Heart right ventricle (tissue), 16 donors: ENCODE results near the gene CGB5. TPM values are rescaled to one million over a fixed set of nuclear protein-coding genes. Genes with fewer than 3 reads are reported as not detected.
A peak's percentile ranks its signal among the peaks of the same experiment; 100 is the strongest.

Experiments used
- ATAC-seq, 8 donors: fragments of 200-7000 bp; cut with Tn5 transposase; one replicate each; pipeline ENCODE4 v1.9.1; 2020; ENCODE audit warnings: mild to moderate bottlenecking in 8 of 8, moderate library complexity in 8 of 8, moderate number of reproducible peaks in 1 of 8
- DNase-seq, 2 donors: peaks; one replicate each; pipeline ENCODE4 v3.0.0-alpha.2; 2020
- H3K27ac ChIP-seq, 10 donors: fragments of 200-600 bp; sonication (generic) in 2 of 10; one replicate each; pipeline versions ENCODE4 v1.5.0 to v1.8.0; 2020 to 2022; ENCODE audit warnings: mild to moderate bottlenecking in 3 of 10
- H3K27me3 ChIP-seq, 7 donors: fragments of 200-600 bp; one replicate each; pipeline ENCODE4 v1.8.0; 2021 to 2022; ENCODE audit warnings: mild to moderate bottlenecking in 2 of 7
- H3K36me3 ChIP-seq, 9 donors: fragments of 200-600 bp; sonication (generic) in 1 of 9; one replicate each; pipeline versions ENCODE4 v1.5.0 to v1.8.0; 2020 to 2022; ENCODE audit warnings: mild to moderate bottlenecking in 2 of 9
- H3K4me1 ChIP-seq, 9 donors: fragments of 200-600 bp; sonication (generic) in 1 of 9; one replicate each; pipeline versions ENCODE4 v1.5.0 to v1.8.0; 2020 to 2022; ENCODE audit warnings: mild to moderate bottlenecking in 4 of 9
- H3K4me3 ChIP-seq, 10 donors: fragments of 200-600 bp; sonication (generic) in 2 of 10; one replicate each; pipeline versions ENCODE4 v1.5.0 to v1.8.0; 2020 to 2022; ENCODE audit warnings: mild to moderate bottlenecking in 7 of 10, moderate library complexity in 2 of 10
- H3K9me3 ChIP-seq, 11 donors: fragments of 200-600 bp in 10 of 11; sonication (generic) in 2 of 11; one replicate each; pipeline versions ENCODE4 v1.5.0 to v1.8.0; 2013 to 2022; ENCODE audit warnings: mild to moderate bottlenecking in 2 of 11, control low read depth in 1 of 11, moderate library complexity in 1 of 11
- WGBS, 2 donors: extraction: QIAGEN DNeasy Blood & Tissue Kit; methylation state at CpG; one replicate each; pipeline ENCODE4 v1.1.7; 2013; ENCODE audit warnings: inconsistent platforms in 1 of 2; 5-methylcytosine and 5-hydroxymethylcytosine counted together
- intact Hi-C, 10 donors: fragments of 100-400 bp; cut with DNase I; formaldehyde crosslinking; loops; one replicate each; pipeline versions ENCODE4 v1.11.1 to v1.14.2; 2022
- polyA plus RNA-seq, 2 donors: library from polyadenylated mRNA; stranded (reverse); fragments of 200-250 nt; gene quantifications; one replicate each; pipeline ENCODE4 v1.2.3, GENCODE V29; 2013
- total RNA-seq, 10 donors: library from RNA; stranded (reverse); fragmentation: NEBNext Ultra II Directional in 3 of 10; extraction: Animal tissue kit (Norgen Biotek cat#: 25700) in 3 of 10; gene quantifications; one replicate each; pipeline versions ENCODE4 v1.2.1 to v1.2.4, GENCODE V29; 2021 to 2023
- TF ChIP-seq, protein P1 (sequence below), 9 donors: fragments of 200-600 bp; sonication (generic) in 2 of 9; IDR thresholded peaks; one replicate each; pipeline versions ENCODE4 v1.5.0 to v1.8.0; 2021 to 2022; ENCODE audit warnings: antibody characterized with exemption in 9 of 9, mild to moderate bottlenecking in 5 of 9, moderate library complexity in 1 of 9
- donor health status: Arrhythmogenic right ventricular cardiomyopathy.
- donor health status: ischemic (EF 13 %, LVEDD 7.1; RV severe dilation, severe dysfunction).
- donor health status: healthy with polysubstance abuse.
- donor health status: DM: no; HTN: yes; CAD: no.
- donor health status: DM: no; HTN: no; CAD: no.
- donor health status: ischemic (EF 25% LVEDD 6.9; RV normal size, moderate dysfunction).
- donor health status: ischemic (EF 25% LVEDD 5.7; RV mildly dilated, moderate dysfunction).
- donor health status: healthy.
- donor health status: DM: yes; HTN: yes; CAD: no.
- donor health status: Ischemic cardiomyopathy.
- donor health status: ischemic (EF 35%, LVEDD 5.7; RV mildly dilated, moderate dysfunction).
- donor health status: nonischemic (EF 11% LVEDD 7.7; RV severe dilation, severe dysfunction).
- donor health status: DM: yes; HTN: yes; CAD: no.
- donor health status: PGD.
- donor health status: ischemic (EF 29% LVEDD 5.4; RV normal size, mild dysfunction).
- donor health status: nonischemic (EF 23%, LVEDD 6.1; RV moderate dilation, normal function).

CGB5 gene
- total and polyA plus RNA-seq, 12 donors: not detected

- 76 to 90% methylated on average over 4 of the region's 4 CpGs for WGBS, 2 donors
- H3K36me3 ChIP-seq: no peaks in the 10 kb centered on the region
- H3K4me3 ChIP-seq: no peak overlapping the region
- H3K27ac ChIP-seq: no peak overlapping the region
- intact Hi-C loops: no loop called here
- TF ChIP-seq, protein P1, sequence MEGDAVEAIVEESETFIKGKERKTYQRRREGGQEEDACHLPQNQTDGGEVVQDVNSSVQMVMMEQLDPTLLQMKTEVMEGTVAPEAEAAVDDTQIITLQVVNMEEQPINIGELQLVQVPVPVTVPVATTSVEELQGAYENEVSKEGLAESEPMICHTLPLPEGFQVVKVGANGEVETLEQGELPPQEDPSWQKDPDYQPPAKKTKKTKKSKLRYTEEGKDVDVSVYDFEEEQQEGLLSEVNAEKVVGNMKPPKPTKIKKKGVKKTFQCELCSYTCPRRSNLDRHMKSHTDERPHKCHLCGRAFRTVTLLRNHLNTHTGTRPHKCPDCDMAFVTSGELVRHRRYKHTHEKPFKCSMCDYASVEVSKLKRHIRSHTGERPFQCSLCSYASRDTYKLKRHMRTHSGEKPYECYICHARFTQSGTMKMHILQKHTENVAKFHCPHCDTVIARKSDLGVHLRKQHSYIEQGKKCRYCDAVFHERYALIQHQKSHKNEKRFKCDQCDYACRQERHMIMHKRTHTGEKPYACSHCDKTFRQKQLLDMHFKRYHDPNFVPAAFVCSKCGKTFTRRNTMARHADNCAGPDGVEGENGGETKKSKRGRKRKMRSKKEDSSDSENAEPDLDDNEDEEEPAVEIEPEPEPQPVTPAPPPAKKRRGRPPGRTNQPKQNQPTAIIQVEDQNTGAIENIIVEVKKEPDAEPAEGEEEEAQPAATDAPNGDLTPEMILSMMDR (IDR thresholded peaks at IDR 0.05): no peak
- ATAC-seq (no peak), DNase-seq (no peak)
- H3K4me1 ChIP-seq: peaks cover 0 to 6% (median 5%) of the 10 kb centered on the region in 9 donors
- no peaks in the 10 kb centered on the region for H3K27me3 ChIP-seq
- H3K9me3 ChIP-seq: no peaks in the 10 kb centered on the region
These were observed 36.7 kb downstream of the CGB5 start for GRCh38 chr19:49080392-49080791.

DNA sequence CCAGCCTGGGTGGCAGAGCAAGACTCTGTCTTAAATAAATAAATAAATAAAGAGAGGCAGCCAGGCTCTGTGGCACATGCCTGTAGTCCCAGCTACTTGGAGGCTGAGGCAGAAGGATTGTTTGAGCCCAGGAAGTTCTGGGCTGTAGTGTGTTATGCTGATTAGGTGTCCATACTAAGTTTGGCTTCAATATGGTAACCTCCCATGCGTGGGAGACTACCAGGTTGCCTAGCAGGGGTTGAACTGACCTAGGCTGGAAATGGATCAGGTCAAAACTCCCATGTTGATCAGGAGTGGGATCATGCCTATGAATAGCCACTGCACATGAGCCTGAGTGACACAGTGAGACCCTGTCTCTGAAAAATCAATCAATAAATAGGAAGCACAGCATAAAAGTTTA is 37.6 kb downstream of the CGB5 start:
- no peak overlapping the region for H3K27ac ChIP-seq
- 81 to 85% methylated on average over 1 of the region's 1 CpG for WGBS, 2 donors
- no peaks in the 10 kb centered on the region for H3K36me3 ChIP-seq
- no peaks in the 10 kb centered on the region for H3K27me3 ChIP-seq
- H3K9me3 ChIP-seq: no peaks in the 10 kb centered on the region
- TF ChIP-seq, protein P1 (IDR thresholded peaks at IDR 0.05): no peak
- H3K4me3 ChIP-seq: no peak overlapping the region
- no peak for ATAC-seq
- intact Hi-C loops: no loop called here
- DNase-seq: no peak
- H3K4me1 ChIP-seq: peaks cover 0 to 13% (median 9%) of the 10 kb centered on the region in 9 donors

GRCh38 chr19:49084206-49085019 is 40.8 kb downstream of the CGB5 start:
- no peak for ATAC-seq
- peak overlapping the region; percentile 5 to 95 (median 87) for H3K27ac ChIP-seq
- peaks cover 0 to 31% (median 5%) of the 10 kb centered on the region in 9 donors for H3K36me3 ChIP-seq
- peaks cover 2 to 41% (median 30%) of the 10 kb centered on the region in 9 donors for H3K4me1 ChIP-seq
- intact Hi-C loops: no loop called here
- TF ChIP-seq, protein P1 (IDR thresholded peaks at IDR 0.05): no peak
- DNase-seq: no peak
- no peaks in the 10 kb centered on the region for H3K9me3 ChIP-seq
- WGBS, 2 donors: 68% methylated on average over 26 of the region's 26 CpGs
- no peaks in the 10 kb centered on the region for H3K27me3 ChIP-seq
- H3K4me3 ChIP-seq: peak overlapping the region in 9 of 10 donors; percentile 61 to 98 (median 89)

DNA sequence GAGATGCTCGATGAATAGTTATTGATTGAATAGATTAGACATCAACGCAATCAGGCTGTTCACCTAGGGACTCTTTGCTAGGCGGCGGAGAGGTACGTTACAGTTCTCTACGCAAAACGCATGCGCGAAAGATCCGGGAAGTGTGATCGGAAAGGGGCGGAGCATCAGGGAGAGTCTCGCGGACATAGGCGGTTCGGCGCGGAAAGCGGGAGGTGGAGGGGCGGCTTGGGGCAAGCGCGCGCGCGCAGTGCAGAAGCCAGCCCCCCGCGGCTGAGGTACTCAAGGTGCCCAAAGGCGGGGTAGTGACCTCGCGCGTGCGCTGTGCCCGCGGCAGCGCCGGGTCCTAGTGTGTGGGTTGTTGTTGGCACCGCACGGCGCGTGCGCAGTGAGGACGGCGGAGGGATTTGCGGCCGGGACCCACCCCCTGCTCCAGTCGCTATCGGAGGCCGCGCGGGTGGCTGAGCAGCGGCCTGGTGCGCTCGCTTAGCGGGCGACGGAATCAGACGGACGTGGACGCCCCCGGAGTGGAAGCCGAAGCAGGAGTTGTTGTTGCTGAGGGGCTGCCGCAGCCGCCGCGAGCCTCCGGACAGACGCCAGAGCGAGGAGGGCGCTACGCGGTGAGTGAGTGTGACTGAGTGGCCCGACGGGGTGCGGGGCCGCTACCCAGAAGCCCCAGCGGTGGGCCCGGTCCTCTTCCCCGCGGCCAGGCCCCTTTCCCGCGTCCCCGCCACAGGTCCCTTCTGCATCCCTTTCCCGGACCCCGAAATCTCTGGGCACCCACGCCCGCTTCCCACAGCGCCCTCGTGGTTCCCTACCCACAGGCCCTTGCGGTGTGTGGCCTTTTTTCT is 41.6 kb downstream of the CGB5 start, which contains the start of gene SNRNP70:
Gene SNRNP70 (plus strand): TSS at position 432 of the 848 bp plus-strand sequence. CDS start 964 bp downstream, outside the sequence.
- peaks cover 0 to 39% (median 11%) of the 10 kb centered on the region in 9 donors for H3K36me3 ChIP-seq
- intact Hi-C loops: no loop called here
- peaks cover 2 to 43% (median 30%) of the 10 kb centered on the region in 9 donors for H3K4me1 ChIP-seq
- peak; percentile 99 to 100 for DNase-seq
- H3K27ac ChIP-seq: peak within 1 kb of the TSS; percentile 5 to 95 (median 87)
- peak; percentile 98 to 99 (median 99) for ATAC-seq
- TF ChIP-seq, protein P1 (IDR thresholded peaks at IDR 0.05): peak in 2 of 9 donors; percentile 6 to 8
- peak within 1 kb of the TSS; percentile 61 to 100 (median 90) for H3K4me3 ChIP-seq
- 0% methylated on average over 79 to 89 of the region's 89 CpGs for WGBS, 2 donors
- no peaks in the 10 kb centered on the region for H3K9me3 ChIP-seq
- no peaks in the 10 kb centered on the region for H3K27me3 ChIP-seq
